ENCODE data around the gene PIH1D2.

DNA sequence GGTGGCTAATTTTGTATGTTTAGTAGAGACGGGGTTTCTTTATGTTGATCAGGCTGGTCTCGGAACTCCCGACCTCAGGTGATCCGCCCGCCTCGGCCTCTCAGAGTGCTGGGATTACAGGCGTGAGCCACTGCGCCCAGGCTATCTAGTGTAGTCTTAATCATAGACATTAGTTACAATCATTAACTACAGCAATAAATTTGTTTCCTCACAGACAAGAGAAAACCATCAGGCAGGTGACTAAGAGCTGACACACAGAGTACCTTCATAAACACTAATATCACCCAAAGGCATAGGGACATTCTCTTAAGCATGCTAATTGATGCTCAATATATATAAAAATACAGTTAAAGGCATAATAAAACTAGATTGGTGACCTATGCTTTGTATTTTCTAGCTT, 32.3 kb upstream of the PIH1D2 start:
- TF ChIP-seq, protein P1, sequence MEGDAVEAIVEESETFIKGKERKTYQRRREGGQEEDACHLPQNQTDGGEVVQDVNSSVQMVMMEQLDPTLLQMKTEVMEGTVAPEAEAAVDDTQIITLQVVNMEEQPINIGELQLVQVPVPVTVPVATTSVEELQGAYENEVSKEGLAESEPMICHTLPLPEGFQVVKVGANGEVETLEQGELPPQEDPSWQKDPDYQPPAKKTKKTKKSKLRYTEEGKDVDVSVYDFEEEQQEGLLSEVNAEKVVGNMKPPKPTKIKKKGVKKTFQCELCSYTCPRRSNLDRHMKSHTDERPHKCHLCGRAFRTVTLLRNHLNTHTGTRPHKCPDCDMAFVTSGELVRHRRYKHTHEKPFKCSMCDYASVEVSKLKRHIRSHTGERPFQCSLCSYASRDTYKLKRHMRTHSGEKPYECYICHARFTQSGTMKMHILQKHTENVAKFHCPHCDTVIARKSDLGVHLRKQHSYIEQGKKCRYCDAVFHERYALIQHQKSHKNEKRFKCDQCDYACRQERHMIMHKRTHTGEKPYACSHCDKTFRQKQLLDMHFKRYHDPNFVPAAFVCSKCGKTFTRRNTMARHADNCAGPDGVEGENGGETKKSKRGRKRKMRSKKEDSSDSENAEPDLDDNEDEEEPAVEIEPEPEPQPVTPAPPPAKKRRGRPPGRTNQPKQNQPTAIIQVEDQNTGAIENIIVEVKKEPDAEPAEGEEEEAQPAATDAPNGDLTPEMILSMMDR (IDR thresholded peaks at IDR 0.05; ENCODE audit: low read length) = no peak
- TF ChIP-seq EZH2 (IDR thresholded peaks at IDR 0.05; ENCODE audit: borderline replicate concordance, low read length) = no peak
